ENCODE results near the gene SPNS1. TPM values are rescaled to one million over a fixed set of nuclear protein-coding genes. Genes with fewer than 3 reads are reported as not detected.
A peak's percentile ranks its signal among the peaks of the same experiment; 100 is the strongest.

Gene SPNS1
- polyA plus RNA-seq, 2 of the 4 experiments (the other 2 are of a cell fraction) = 27.0 to 35.1 TPM

- no peak for ATAC-seq
- no peak for DNase-seq (ENCODE audit: low read depth in 1 of 2, low spot score in 1 of 2)
- Histone ChIP-seq H3K9me3 (no peaks in the 10 kb centered on the region), H3K4me1 (peaks cover 14% of the 10 kb centered on the region), H3K4me3 (no peak overlapping the region), H3K4me2 (no peak overlapping the region), H3K27ac (peak overlapping the region; percentile 13 to 76; a peak in 2 of 6 replicates)
- no peak for FAIRE-seq
- TF ChIP-seq NR3C1 (IDR thresholded peaks at IDR 0.05) = no peak
- TF ChIP-seq RNF2 (IDR thresholded peaks at IDR 0.05; ENCODE audit: borderline replicate concordance, low read depth) = no peak
- WGBS (ENCODE audit: missing lambda C conversion rate) = 72% methylated on average over 8 of the region's 8 CpGs
- POLR2A ChIA-PET = no interaction called here
- CTCF ChIA-PET = interaction anchor here (1.0 to 1.4 kb wide), 2 partner anchors 13 to 19 kb away, joined by 4 to 5 read pairs; no protein-coding TSS in a partner anchor
These were observed 55.7 kb downstream of the SPNS1 start for GRCh38 chr16:29030086-29030840.

Other genes with a start within 250 kb of the SPNS1 start
- 4.6 and 4.9 TPM in 2 replicates for gene NPIPB9, start 223.0 kb upstream of the SPNS1 start, polyA plus RNA-seq (2011; rRNA removed)
- gene NPIPB9, start 223.0 kb upstream of the SPNS1 start, polyA plus RNA-seq (2017; fragmentation: RNase III; extraction: RNeasy Plus Mini Kit Qiagen cat#74134 plus additional on column Dnase treatment) = 1.7 to 2.5 TPM (median 2.1 TPM) in 3 replicates
- 28.4 and 42.5 TPM in 2 replicates for gene ATXN2L, start 151.8 kb upstream of the SPNS1 start, polyA plus RNA-seq (2011; rRNA removed)
- gene ATXN2L, start 151.8 kb upstream of the SPNS1 start, polyA plus RNA-seq (2017; fragmentation: RNase III; extraction: RNeasy Plus Mini Kit Qiagen cat#74134 plus additional on column Dnase treatment) = 134 to 137 TPM (median 135 TPM) in 3 replicates
- gene TUFM, start 128.4 kb upstream of the SPNS1 start, polyA plus RNA-seq (2011; rRNA removed) = 139 and 159 TPM in 2 replicates
- 252 to 267 TPM (median 260 TPM) in 3 replicates for gene TUFM, start 128.4 kb upstream of the SPNS1 start, polyA plus RNA-seq (2017; fragmentation: RNase III; extraction: RNeasy Plus Mini Kit Qiagen cat#74134 plus additional on column Dnase treatment)
- 10.7 and 12.3 TPM in 2 replicates for gene SH2B1, start 110.9 kb upstream of the SPNS1 start, polyA plus RNA-seq (2011; rRNA removed)
- 25.9 to 31.0 TPM (median 26.7 TPM) in 3 replicates for gene SH2B1, start 110.9 kb upstream of the SPNS1 start, polyA plus RNA-seq (2017; fragmentation: RNase III; extraction: RNeasy Plus Mini Kit Qiagen cat#74134 plus additional on column Dnase treatment)
- gene ATP2A1, start 96.3 kb upstream of the SPNS1 start, polyA plus RNA-seq (2011; rRNA removed) = 0.96 and 1.1 TPM in 2 replicates
- gene ATP2A1, start 96.3 kb upstream of the SPNS1 start, polyA plus RNA-seq (2017; fragmentation: RNase III; extraction: RNeasy Plus Mini Kit Qiagen cat#74134 plus additional on column Dnase treatment) = 1.5 to 5.2 TPM (median 2.3 TPM) in 3 replicates
- 5.4 and 6.0 TPM in 2 replicates for gene RABEP2, start 49.5 kb upstream of the SPNS1 start, polyA plus RNA-seq (2011; rRNA removed)
- gene RABEP2, start 49.5 kb upstream of the SPNS1 start, polyA plus RNA-seq (2017; fragmentation: RNase III; extraction: RNeasy Plus Mini Kit Qiagen cat#74134 plus additional on column Dnase treatment) = 13.7 to 15.6 TPM (median 14.5 TPM) in 3 replicates
- not detected in 2 replicates for gene CD19, start 42.8 kb upstream of the SPNS1 start, polyA plus RNA-seq (2011; rRNA removed)
- not detected in 3 replicates for gene CD19, start 42.8 kb upstream of the SPNS1 start, polyA plus RNA-seq (2017; fragmentation: RNase III; extraction: RNeasy Plus Mini Kit Qiagen cat#74134 plus additional on column Dnase treatment)
- gene NFATC2IP, start 23.8 kb upstream of the SPNS1 start, polyA plus RNA-seq (2011; rRNA removed) = 32.2 and 35.7 TPM in 2 replicates
- gene NFATC2IP, start 23.8 kb upstream of the SPNS1 start, polyA plus RNA-seq (2017; fragmentation: RNase III; extraction: RNeasy Plus Mini Kit Qiagen cat#74134 plus additional on column Dnase treatment) = 29.7 to 31.4 TPM (median 30.3 TPM) in 3 replicates
- gene LAT, start 10.3 kb downstream of the SPNS1 start, polyA plus RNA-seq (2011; rRNA removed) = 0.85 and 0.98 TPM in 2 replicates
- gene LAT, start 10.3 kb downstream of the SPNS1 start, polyA plus RNA-seq (2017; fragmentation: RNase III; extraction: RNeasy Plus Mini Kit Qiagen cat#74134 plus additional on column Dnase treatment) = 2.2 to 3.4 TPM (median 3.3 TPM) in 3 replicates

Data from A549 (cell line).